GM12892 (cell line): ENCODE results near the gene CNOT6.

Source experiments
- POLR2A ChIP-seq: IDR thresholded peaks from 2 replicates; pipeline ENCODE4 v1.6.1; 2011; ENCODE audit warnings: low read depth, low read length, control low read depth
- TAF1 ChIP-seq: IDR thresholded peaks from 2 replicates; pipeline ENCODE4 v1.6.1; 2011; ENCODE audit warnings: low read depth, mild to moderate bottlenecking, control low read depth, low read length, borderline replicate concordance

- TF ChIP-seq TAF1 (no peak), POLR2A (no peak)
These were observed 32.9 kb upstream of the CNOT6 start for GRCh38 chr5:180461303-180461702.
